GM21526 (cell line): Measurements from ENCODE around the gene SWAP70.
A peak's percentile ranks its signal among the peaks of the same experiment; 100 is the strongest.
"Not testable (repeated sequence)": the region's sequence is repeated elsewhere in the genome, so short reads cannot be mapped to it uniquely, and the experiment has no call there.

Source experiments
- ATAC-seq: cut with Tn5 transposase; IDR thresholded peaks from one replicate; pipeline ENCODE4 v1.9.1; 2021; ENCODE audit warnings: moderate library complexity; ENCODE audit not compliant: unreplicated experiment, low FRiP score

Gene SWAP70

DNA sequence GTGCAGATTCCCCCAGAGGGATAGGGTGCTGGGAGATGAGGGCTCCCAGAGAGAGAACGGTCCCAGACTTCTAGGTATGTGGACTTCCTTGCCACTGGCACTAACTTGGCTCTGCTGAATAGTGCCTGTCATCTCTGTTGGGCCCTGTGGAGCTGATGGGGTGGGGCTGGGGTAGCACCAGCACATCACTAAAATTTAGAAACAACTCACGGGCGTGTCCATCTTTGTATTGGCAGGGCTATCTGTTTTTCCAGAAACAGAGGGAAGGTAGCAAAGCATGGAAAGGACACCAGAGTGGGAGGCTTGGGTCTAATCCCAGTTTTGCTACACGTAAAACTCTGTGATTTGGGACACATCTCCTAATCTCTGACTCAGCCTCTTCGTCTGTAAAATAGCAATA, 25.8 kb downstream of the SWAP70 start:
- no peak for ATAC-seq

DNA sequence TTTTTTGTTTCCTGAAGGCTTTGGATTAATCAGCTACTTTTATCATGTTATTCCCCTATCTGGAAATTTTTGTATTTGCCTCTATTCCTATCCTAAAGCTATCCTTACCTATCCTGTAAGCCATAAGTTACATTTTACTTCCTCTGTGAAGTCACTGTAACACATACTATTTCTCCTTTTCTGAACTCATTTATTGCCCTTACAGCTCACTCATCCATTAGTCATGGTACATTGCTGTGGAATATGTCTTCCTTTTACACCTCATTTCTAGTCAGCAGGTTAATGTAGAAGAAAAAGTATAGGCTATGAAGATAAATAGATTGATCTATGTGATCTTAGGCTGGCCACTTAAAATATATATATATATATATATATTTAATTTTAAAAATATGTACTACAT, 28.0 kb downstream of the SWAP70 start:
- ATAC-seq = no peak

DNA sequence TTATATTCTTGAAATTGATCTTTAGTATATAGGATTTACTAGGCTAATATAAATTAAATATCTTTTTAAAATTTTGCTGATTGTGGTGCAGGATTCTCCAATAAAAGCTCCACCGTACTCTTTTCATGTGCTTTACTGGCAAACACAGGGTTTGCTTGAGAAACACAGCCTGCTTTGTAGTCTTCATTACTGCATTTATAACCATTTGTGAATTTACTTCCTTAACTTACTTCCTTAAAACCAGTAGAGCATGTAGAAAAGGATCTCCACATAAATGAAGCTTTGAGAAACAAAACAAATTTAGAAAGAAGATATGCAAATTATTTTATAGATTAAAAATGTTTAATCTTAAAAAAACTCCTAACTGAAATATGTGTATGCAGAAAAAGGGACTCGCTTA, 28.8 kb downstream of the SWAP70 start:
- ATAC-seq = no peak

DNA sequence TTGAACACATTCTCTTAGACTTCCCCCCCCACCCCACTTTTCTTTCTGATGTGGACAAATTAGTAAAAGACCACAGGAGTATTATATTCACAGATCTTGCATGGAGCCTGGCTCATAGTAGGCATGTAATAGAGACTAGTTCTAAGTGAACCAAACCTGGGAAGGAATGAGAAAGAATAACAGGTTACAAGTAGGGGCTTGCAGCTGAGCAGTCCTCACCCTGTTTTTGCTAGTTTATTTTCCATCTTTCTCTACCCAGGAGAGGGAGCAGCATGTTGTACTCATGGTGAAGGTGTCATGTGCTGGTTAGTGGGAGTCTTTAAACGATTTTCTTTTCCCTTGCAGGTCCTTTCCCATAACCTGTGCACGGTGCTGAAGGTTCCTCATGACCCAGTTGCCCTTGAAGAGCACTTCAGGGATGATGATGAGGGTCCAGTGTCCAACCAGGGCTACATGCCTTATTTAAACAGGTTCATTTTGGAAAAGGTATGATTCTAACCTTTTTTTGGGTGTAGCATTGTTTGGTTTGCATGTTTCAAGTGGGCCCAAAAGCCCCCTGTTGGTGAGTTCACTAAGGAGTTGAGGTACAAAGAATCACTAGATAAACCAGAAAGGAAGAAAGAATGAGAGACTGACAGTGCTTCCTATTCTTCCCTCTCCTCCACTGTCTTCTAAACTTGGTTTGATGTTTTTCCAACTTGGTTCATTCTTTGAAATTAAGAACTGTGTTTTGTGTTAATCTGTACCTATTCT, 30.1 kb downstream of the SWAP70 start:
- ATAC-seq = no peak

DNA sequence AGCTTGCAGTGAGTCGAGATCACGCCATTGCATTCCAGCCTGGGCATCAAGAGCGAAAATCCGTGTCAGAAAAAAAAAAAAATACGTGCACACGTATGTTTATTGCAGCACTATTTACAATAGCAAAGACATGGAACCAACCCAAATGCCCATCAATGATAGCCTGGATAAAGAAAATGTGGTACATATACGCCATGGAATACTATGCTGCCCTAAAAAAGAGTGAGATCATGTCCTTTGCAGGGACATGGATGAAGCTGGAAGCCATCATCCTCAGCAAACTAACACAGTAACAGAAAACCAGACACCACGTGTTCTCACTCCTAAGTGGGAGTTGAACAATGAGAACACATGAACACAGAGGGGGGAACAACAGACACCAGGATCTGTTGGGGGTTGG, 31.4 kb downstream of the SWAP70 start:
- ATAC-seq = not testable (repeated sequence)

DNA sequence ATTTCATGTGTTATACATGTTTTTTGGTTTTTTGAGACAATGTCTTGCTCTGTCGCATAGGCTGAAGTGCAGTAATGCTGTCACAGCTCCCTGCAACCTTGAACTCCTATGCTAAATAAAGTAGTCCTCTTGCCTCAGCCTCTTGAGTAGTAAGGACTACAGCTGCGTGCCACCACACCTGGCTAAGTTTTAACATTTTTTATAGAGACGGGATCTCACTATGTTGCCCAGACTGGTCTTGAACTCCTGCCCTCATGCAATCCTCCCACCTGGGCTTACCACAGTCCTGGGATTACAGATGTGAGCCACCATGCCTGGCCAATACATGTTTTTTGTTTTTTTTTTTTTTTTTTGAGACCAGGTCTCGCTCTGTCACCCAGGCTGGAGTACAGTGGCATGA, 33.9 kb downstream of the SWAP70 start:
- ATAC-seq = no peak

DNA sequence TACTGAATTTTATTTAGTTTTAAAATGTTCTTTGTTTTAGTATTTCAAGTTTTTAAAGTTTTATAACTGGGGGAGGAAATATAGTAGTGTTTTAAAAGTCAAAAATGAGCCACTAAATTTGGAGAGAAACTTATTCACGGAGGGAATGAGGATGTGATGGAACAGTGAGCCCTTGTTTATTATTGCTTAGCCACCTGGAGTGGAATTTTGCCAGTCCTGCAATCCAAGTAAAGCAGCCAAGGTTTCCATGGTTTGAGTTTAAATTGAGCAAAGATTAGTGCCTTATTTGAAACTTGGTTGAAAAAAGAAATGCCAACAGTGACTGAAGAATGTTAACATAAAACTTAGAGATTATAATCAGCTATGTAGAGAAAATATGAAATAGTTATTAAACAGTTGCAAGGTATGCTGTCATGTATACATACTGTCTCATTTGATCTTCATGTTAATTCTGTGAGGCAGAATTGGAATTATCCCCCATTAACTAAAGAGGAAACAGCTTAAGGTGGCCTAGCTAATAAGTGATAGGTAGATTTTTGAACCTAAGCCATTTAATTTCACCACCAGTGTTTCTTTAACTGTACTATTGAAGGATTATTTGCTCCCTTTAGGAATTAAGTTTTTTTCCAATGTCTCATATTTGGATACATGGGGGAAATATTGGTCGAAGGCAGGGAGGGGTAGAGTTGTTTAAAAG, 36.4 kb downstream of the SWAP70 start:
- ATAC-seq = no peak

DNA sequence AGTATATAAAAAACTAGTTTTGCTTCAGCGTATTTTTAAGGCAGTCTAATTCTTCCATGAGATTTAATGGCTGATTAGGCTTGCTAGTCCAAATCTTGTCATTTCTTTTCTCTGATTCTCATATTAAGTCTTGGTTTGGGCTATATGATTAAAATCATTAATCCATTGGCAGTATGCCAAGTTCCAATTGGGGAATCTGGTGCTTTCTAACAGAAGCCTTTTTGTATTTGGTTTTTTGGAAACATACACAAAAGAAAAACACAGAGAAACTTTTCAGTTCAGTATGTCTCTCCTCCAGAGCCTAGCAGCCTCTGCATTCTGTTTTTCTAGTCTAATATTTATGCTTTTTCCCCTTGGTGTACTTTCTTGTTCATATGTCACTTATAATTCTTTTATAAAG, 37.9 kb downstream of the SWAP70 start:
- ATAC-seq = no peak

DNA sequence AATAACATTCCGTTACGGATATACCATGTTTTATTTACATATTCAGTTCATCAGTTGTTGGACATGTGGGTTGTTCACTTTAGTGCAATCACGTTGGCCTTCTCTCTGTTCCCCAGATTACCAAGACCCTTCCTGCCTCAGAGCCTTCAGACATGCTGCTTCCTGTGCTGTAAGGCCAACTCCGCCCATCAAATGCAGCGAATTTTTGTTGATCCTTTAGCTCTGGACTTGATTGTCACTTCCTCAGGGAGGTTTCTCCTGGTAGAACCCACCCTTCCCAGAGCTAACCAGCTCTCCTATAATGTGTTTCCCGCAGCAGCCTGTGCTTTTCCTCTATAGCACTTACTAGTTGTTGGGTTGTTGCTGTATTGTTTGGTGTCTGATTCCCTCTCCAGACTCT, 39.4 kb downstream of the SWAP70 start:
- no peak for ATAC-seq

DNA sequence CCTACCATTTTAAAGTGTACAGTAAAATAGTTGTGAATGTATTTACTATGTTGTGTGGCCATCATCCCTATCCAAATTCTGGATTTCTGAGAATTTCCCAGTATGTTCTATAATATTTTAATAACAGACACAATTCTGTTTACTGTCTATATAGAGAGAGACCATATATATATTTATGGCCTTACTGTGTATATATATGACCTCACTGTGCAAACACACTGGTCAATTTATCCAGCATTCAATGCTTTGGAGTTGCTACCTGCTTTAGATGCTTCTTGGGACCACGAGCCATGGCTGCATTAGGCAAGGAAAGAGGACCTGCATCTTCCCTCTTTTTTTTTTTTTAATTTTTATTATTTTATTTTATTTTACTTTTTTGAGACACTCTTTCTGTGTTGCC, 40.2 kb downstream of the SWAP70 start:
- no peak for ATAC-seq

DNA sequence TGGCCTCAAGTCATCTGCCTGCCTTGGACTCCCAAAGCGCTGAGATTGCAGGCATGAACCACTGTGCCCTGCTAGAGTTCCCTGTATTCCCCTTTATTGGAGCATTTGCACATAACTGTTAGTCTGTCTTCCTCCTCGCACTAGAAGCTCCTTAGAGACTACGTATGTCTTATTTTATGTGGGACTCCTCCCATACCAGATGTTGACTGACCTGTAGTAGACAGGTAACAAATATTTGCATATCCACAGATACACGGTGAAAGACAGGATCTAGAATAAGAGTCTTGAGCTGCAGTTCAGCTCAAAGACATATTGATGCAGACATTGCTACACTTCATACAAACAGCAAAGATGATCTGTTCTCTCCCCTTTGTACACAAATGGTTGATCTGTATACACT, 40.7 kb downstream of the SWAP70 start:
- no peak for ATAC-seq

DNA sequence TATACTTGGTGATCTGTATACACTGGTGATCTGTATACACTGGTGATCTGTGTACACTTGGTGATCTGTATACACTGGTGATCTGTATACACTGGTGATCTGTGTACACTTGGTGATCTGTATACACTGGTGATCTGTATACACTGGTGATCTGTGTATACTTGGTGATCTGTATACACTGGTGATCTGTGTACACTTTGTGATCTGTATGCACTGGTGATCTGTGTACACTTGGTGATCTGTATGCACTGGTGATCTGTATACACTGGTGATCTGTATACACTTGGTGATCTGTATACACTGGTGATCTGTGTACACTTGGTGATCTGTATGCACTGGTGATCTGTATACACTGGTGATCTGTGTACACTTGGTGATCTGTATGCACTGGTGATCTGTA, 41.5 kb downstream of the SWAP70 start:
- not testable (repeated sequence) for ATAC-seq

DNA sequence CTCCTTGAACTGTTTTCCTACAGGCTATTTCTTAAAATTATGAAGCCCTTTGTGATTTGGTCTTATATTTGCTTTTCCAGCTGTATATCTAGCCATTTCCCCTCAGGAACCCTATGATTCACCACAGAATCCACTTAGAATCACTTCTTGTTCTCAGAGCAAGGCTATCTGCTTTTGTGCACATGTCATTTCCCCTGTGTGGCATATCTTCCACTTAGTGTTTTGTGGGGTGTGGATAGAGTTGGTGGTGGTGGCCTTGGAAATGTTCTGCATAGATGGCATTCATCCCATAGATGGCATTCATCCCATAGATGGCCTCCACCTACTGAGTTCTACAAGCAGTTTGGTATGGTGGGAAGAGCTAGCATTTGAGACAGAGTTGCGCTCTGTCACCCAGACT, 44.7 kb downstream of the SWAP70 start:
- ATAC-seq = no peak

DNA sequence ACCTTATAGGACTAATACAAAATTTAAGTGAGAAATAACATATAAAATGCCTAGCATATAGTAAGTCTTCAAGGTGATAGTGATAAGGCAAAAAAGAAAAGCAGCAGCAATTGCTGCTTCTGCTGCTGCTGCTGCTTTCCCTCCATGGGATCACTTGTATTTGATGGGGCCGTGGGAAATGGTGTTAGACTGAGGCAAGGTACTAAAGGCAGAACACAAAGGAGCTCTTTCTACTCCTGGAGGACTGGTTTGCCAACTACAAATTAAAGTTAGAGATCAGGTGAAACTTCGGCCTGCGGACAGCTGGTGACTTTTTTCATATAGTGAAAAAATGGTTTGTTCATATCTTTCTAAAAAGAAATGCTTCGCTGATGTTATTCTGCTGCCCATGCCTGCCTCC, 46.3 kb downstream of the SWAP70 start:
- no peak for ATAC-seq

DNA sequence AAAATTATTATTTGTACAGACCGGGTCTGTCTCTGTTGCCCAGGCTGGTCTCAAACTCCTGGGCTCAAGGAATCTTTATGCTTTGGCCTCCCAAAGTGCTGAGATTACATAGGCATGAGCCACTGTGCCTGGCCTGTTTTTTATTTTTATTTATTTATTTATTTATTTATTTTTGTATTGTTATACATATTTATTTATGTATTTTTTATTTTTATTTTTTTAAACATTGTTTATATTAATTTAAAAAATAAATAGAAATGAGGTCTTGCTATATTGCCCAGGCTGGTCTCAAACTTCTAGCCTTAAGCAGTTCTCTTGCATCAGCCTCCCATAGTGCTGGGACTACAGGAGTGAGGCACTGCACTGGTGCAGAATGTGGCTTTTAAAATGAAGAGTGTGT, 47.0 kb downstream of the SWAP70 start:
- no peak for ATAC-seq

DNA sequence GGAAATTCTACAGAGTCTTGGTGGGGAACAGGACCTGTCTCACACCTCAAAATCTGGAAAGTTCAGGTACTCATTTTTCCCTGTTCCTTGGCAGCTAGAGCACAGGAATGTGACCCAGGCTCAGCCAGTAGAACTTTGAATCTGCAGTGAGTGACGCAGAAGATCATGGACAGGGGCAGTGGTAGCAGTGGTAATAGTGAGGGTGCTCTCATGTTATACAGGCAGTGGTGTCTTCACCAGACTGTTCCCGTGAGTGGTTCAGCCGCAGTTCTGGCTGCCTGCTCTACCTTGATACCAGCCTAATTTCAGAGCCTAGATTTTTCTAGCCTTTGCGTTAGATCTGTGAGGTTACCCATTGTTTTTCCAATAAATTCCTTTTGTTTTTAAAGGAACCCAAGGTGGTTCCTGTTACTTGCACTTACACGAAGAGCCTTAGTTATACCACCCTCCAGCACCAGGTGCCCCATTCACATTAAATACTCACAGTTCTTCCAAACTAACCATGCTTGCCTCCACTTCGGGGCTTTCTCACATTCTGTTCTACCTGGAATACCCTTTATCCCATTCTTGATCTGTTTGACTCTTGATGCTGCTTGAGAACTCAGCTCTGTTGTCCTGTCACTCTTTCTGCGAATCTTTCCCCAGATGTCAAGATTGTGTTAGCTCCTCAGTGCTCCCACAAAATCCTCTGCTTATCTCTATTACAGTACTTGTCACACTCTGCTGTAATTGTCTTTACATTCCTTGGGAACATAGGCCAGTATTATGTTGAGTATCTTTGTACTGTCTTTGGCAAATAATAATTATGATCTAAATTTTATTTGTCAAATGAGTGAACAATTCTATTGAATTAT, 47.8 kb downstream of the SWAP70 start:
- ATAC-seq = no peak

DNA sequence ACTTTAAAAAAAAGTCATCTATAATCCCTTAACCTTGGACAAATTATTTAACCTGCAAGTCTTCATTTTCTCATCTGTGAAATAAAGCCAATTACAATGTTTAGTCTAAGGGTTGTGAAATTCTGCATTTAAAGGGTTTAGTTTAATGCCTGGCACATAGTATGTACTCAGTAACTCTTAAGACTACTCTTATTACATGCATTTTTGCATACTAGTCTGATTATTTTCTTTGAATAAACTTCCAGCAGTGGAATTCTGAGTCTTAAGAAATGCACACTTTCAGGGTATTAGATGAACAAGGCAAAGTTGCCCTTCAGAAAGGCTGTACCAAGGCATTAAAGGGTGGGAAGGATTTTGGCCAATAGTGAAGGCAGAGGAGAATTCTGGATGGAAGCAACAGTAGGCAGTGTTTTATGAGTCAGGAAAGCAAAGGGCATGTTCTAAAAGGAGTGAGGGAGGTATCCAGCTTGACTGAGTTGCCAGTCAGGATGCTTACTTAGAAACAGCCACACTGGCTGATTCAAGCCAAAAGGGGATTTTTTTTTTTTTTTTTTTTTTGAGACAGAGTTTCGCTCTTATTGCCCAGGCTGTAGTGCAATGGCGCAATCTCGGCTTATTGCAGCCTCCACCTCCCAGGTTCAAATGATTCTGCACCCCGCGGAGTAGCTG, 50.5 kb downstream of the SWAP70 start:
- no peak for ATAC-seq

DNA sequence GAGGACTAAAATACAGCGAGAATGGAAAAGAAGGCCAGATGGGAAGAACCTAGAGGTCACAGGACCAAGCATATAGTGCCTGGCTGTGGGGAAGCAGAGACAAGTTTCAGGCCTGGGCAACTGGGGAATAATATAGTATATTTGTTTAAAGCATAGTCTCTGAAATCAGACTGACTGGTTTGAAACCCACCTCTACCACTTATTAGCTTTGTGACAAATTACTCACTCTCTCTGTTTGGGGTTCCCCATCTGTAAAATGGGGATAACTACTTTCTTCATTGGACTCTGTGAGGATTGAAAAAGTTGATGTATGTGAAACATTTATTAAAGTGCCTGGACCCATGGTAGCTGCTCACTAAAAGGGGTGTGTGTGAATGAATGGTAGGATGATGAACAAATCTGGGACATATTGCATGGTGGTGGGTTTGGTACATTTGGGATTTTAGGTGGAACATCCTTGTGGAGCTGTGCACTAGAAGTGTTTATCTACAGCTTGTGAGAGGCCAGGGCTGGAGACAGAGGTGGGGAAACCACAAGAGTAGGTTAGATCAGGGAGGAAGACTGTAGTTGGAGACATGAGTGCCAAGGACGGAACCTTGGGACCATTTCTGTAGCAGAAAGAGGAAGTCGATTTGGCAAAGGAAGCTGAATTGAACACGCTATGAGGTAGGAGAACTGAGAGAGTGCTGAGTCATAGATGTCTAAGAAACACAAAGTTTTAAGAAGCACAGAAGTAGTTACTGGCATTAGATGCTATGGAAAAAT, 52.6 kb downstream of the SWAP70 start:
- ATAC-seq = peak; percentile 73

DNA sequence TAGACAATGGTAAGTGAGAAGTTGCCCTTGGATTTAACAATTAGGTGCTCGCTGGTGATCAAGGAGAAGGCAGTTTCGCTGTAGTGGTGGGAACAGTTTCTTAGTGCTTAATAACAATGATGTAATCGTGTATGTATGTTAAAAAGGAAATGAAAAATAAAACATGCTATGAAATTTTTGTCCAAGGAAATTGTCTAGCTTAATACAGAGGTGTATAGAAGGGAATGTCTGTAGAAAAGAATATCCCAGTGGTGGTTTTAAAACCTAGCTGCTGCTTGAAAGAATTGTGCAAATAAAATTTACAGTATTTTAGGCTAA, 53.1 kb downstream of the SWAP70 start:
- ATAC-seq = no peak

DNA sequence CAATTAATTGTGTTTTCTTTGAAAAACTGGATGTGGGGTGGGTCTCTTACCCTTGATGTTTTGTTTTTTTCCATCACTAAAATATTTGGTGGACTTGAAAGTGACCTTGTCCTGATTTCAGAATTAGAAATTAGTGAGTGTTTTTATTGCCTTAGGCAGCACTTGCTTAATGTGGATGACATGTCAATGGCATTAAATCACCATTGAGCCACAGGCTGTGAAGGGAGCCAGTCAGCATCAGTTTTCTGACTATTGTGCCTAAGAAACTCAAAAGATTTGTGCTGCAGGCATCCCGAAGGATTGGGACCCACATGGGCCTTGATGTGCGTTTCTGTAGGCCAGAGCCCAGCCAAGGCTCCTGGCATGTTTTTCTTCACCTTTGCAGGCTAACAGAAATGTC, 53.8 kb downstream of the SWAP70 start:
- no peak for ATAC-seq
